DMS114 treated with DMSO at 0.1 percent for 48 hours (cell line): Measurements from ENCODE around the gene AGTR1.

Experiments
- DNase-seq: peaks from one replicate; lab custom pipeline; 2025; ENCODE audit not compliant: unreplicated experiment; lab: John Stamatoyannopoulos, UW

AGTR1 gene

GRCh38 chr3:148697306-148698189 is at the start of gene AGTR1:
AGTR1 (plus strand) TSS chr3:148697903; CDS start chr3:148741036, 43,133 bp downstream.
- DNase-seq = peak; percentile 6

- no peak for DNase-seq
Observed at GRCh38 chr3:148648685-148649352, 48.9 kb upstream of the AGTR1 start.

GRCh38 chr3:148651549-148651948 is 46.2 kb upstream of the AGTR1 start:
- no peak for DNase-seq

- DNase-seq = no peak
Observed at GRCh38 chr3:148654433-148654832, 43.3 kb upstream of the AGTR1 start.

GRCh38 chr3:148657470-148657869 is 40.2 kb upstream of the AGTR1 start:
- no peak for DNase-seq

- no peak for DNase-seq
Observed at GRCh38 chr3:148659512-148659911, 38.2 kb upstream of the AGTR1 start.

GRCh38 chr3:148680289-148680688 is 17.4 kb upstream of the AGTR1 start:
- DNase-seq = no peak

GRCh38 chr3:148681080-148681479 is 16.6 kb upstream of the AGTR1 start:
- DNase-seq = no peak

GRCh38 chr3:148682997-148683396 is 14.7 kb upstream of the AGTR1 start:
- no peak for DNase-seq

- DNase-seq = no peak
Observed at GRCh38 chr3:148694116-148694515, 3.6 kb upstream of the AGTR1 start.

- no peak for DNase-seq
Observed at GRCh38 chr3:148698190-148698810, 597 bp downstream of the AGTR1 start.

- no peak for DNase-seq
Observed at GRCh38 chr3:148705314-148705713, 7.6 kb downstream of the AGTR1 start.

- DNase-seq = no peak
Observed at GRCh38 chr3:148707601-148708380, 10.1 kb downstream of the AGTR1 start.

GRCh38 chr3:148708409-148708808 is 10.7 kb downstream of the AGTR1 start:
- DNase-seq = no peak

- no peak for DNase-seq
Observed at GRCh38 chr3:148709560-148710253, 12.0 kb downstream of the AGTR1 start.

- DNase-seq = no peak
Observed at GRCh38 chr3:148710665-148711064, 13.0 kb downstream of the AGTR1 start.

- DNase-seq = no peak
Observed at GRCh38 chr3:148711981-148712666, 14.4 kb downstream of the AGTR1 start.

GRCh38 chr3:148714521-148714920 is 16.8 kb downstream of the AGTR1 start:
- DNase-seq = no peak

GRCh38 chr3:148716657-148717056 is 19.0 kb downstream of the AGTR1 start:
- DNase-seq = no peak
